Endothelial cell of hepatic sinusoid (primary cell): ENCODE results near the gene CRNN.

ENCODE experiments used
- in situ Hi-C: cut with HindIII; loops from 2 replicates; pipeline ENCODE4 v1.10.0; 2017; ENCODE audit warnings: low sequenced_read_pairs

The CRNN gene

GRCh38 chr1:152426731-152427130 is 12.7 kb upstream of the CRNN start:
- in situ Hi-C loops: no loop called here

DNA sequence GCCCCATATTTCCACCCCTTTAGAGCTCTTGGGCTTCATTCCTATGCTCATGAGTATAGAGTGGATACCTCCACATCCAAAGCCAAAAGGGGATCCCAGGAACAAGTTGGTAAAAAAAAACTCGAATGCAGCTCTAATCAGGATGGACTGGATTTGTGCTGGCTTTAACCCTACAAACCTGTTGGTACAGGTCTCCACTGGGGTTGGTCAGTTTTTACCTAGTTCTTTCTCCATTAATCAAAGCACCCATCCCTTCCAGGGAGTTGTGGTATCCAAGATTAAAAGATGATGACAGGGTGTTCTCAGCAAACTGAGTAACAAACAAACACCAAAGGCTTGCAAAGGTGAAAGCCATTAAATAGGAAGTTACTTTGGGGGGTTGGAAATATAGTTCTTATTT is 5.9 kb upstream of the CRNN start:
- in situ Hi-C loops: no loop called here

- in situ Hi-C loops: no loop called here
Observed at GRCh38 chr1:152415454-152416227, 1.6 kb upstream of the CRNN start.

DNA sequence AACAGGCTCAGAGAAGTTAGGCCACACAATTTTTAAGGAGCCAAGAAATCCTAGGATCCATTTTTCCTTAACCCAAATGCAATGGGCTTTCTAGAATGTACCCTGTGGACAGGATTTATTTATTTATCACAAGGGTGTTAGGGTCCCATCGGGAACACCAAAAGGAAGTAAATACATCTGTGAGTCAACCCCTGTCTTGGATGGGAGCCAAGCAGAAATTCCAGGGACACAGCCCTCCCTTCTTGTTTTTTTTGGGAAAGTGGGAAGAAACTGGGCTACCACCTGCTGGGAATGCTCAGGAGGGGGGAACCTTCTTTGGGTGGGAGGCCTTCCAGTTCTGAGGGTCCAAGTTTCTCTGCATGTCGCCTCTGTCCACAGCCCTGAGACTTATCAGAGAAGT is 1.3 kb downstream of the CRNN start:
- in situ Hi-C loops: no loop called here

GRCh38 chr1:152411134-152411533 is 2.9 kb downstream of the CRNN start:
- in situ Hi-C loops: no loop called here

DNA sequence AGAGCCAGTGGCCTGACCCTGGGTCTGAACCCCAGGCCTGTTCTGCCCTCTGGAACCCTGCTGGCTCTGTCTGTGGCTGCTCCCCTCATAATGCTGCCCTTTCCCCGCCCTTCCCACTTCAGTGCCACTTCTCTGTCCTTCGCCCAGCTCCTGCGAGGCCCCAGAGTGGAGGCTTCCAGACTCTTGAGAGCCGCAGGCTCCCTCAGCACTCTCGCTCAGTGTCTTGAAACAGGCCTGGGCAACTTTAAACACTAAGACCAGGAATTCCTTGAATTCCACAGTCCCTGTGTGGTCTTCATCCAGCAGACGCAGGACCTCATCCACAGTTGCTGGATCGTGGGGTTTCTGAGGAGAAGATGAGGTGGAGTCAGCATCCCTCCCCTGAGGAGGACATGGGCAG is 3.5 kb downstream of the CRNN start:
- in situ Hi-C loops: no loop called here

- in situ Hi-C loops: no loop called here
Observed at GRCh38 chr1:152410028-152410427, 4.0 kb downstream of the CRNN start.

GRCh38 chr1:152408664-152409063 is 5.4 kb downstream of the CRNN start:
- in situ Hi-C loops: no loop called here

GRCh38 chr1:152398812-152399698 is 15.0 kb downstream of the CRNN start:
- in situ Hi-C loops: no loop called here

GRCh38 chr1:152397474-152397873 is 16.6 kb downstream of the CRNN start:
- in situ Hi-C loops: no loop called here

DNA sequence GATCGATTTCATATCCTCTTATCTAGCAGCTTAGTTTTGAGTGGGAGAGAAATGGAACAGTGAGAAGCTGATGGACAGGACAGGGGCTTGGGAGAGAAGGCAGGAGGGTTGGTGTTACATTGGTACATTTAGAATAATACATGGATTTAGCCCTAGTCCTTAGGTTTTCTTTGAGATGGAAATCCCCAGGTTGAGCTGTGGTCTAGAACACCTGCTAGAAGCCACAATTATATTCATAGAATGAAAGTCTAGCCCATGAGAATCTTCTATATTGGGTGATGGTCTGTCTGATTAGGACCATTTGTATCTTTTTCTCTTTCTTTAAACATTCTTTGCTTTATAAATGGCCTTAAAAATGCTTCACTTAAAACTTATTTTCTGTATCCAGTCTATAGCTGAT is 19.9 kb downstream of the CRNN start:
- in situ Hi-C loops: no loop called here

DNA sequence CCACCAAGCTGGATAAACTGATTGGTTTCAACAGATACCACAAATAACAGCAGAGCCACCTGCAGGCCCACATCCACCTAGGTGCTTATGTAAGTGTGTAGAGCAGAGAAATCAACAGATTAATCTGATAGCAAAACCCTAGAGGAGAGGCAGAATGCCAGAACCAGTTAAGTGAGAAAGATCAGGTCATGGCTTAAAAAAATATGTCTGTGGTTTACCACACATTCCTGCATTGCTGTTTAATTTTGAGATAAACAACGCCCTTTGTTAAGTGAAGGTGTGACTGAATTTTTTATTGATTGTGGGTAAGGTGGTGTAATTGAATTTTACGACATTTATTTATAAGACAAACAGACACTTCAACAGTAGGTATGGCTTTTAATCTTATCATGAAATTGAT is 21.2 kb downstream of the CRNN start:
- in situ Hi-C loops: no loop called here

- in situ Hi-C loops: no loop called here
Observed at GRCh38 chr1:152388889-152389288, 25.2 kb downstream of the CRNN start.

DNA sequence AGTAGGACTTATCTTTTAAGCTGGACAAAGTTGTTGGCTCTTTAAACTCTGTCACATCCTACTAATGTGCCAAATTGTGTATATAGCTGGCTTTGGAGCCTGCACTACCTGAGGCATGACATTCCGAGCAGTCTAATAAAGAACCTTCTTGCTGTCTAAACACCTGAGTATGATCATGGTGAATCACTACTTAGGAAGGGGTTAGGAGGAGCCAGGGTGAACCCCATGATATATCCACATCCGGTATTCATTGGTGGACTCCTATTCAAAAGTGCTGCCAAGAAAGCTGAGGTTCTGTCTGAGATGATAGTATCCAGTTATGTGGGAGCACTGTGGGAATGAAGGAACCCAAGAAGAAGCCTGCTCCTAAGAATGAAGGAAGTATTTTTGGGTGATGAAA is 27.1 kb downstream of the CRNN start:
- in situ Hi-C loops: no loop called here

- in situ Hi-C loops: no loop called here
Observed at GRCh38 chr1:152380932-152381331, 33.1 kb downstream of the CRNN start.

DNA sequence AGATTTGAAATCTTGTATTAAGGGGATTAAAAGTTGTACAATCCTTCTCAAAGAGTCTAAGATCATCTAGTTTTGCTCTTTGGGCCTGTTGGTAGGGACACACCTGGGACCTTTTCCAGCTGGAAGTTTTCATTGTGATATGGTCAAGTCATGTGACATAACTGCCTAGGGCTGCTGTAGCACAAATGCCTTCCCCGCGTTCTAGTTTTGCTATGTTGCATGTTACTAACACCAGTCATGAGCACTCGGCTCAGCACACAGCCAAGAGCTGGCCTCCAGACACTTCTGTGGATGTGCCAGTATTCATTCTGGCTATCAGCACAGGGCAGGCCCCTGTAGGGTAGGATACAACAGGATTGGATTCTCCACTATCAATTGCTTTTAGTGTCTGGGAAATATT is 39.6 kb downstream of the CRNN start:
- in situ Hi-C loops: no loop called here

- in situ Hi-C loops: no loop called here
Observed at GRCh38 chr1:152372672-152373071, 41.4 kb downstream of the CRNN start.

DNA sequence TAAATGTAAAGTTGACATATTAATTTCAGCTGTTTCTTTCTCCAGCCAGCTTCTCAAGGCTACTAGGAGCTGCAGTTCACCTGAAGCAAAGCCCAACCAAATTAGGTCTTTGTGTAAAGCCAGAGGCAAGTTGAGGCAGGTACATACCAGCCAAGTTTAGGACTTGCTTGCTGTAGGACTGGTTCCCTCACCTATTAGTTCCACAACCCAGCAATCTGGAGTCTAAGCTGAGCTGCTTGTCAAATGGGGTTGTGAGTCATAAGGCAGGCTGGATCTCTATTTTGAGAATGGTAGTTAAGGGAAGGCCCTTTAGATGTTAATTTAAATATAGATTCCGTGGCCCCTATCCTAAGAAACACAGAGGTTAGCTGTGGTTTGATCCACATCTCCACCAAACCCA is 46.6 kb downstream of the CRNN start:
- in situ Hi-C loops: no loop called here

- in situ Hi-C loops: no loop called here
Observed at GRCh38 chr1:152359906-152360305, 54.2 kb downstream of the CRNN start, which contains the start of gene FLG2. Gene FLG2 (minus strand): TSS chr1:152360006. CDS start chr1:152358884, 1,122 bp downstream.
